PC-3 (cell line): Measurements from ENCODE around the gene OR1D5. TPM values are rescaled to one million over a fixed set of nuclear protein-coding genes. Genes with fewer than 3 reads are reported as not detected.

Experiments used
- ATAC-seq: fragments of 200-7000 bp; cut with Tn5 transposase; 2 replicates; pipeline ENCODE4 v1.9.1; 2020; ENCODE audit warnings: mild to moderate bottlenecking, moderate library complexity
- BruUV-seq: library from RNA; stranded (reverse); fragments of 400-500 nt; replicated peaks from 2 replicates; lab custom pipeline; 2021; lab: Mats Ljungman, UMichigan
- CTCF ChIA-PET: fragments of 300-600 bp; sonication (Branson Sonifier 250); formaldehyde crosslinking; loops from one replicate; lab custom pipeline; 2022; ENCODE audit warnings: antibody characterized with exemption; lab: Charles Lee
- POLR2A ChIA-PET: fragments of 300-600 bp; sonication (Branson Sonifier 250); formaldehyde crosslinking; loops from one replicate; lab custom pipeline; 2022; ENCODE audit warnings: antibody characterized with exemption; ENCODE audit not compliant: unreplicated experiment; lab: Charles Lee
- DNase-seq: peaks from one replicate; pipeline ENCODE4 v3.0.0-alpha.2; 2015
- H2AFZ ChIP-seq: fragments of 300-600 bp; sonication (generic); 2 replicates; pipeline ENCODE4 v1.6.0; 2016; ENCODE audit warnings: antibody characterized with exemption, low read length
- H3F3A ChIP-seq: fragments of 300-600 bp; sonication (generic); one replicate; pipeline ENCODE4 v1.6.0; 2017; ENCODE audit warnings: antibody characterized with exemption, low read length, control low read depth, mild to moderate bottlenecking; ENCODE audit not compliant: unreplicated experiment
- H3K27ac ChIP-seq: fragments of 300-600 bp; sonication (generic); 2 replicates; pipeline ENCODE4 v1.5.1; 2016; ENCODE audit warnings: mild to moderate bottlenecking, low read length
- H3K27me3 ChIP-seq: fragments of 300-600 bp; sonication (generic); 2 replicates; pipeline ENCODE4 v1.6.1; 2016; ENCODE audit warnings: low read length, mixed read lengths
- H3K36me3 ChIP-seq: fragments of 300-600 bp; sonication (generic); 2 replicates; pipeline ENCODE4 v1.6.1; 2016; ENCODE audit warnings: low read depth, mixed run types, low read length, mixed read lengths
- H3K4me1 ChIP-seq: fragments of 300-600 bp; sonication (generic); 2 replicates; pipeline ENCODE4 v1.5.1; 2016; ENCODE audit warnings: low read length; ENCODE audit not compliant: insufficient read depth
- H3K4me2 ChIP-seq: fragments of 300-600 bp; sonication (generic); 2 replicates; pipeline ENCODE4 v1.6.0; 2016; ENCODE audit warnings: low read length
- H3K4me3 ChIP-seq: fragments of 300-600 bp; sonication (generic); 2 replicates; pipeline ENCODE4 v1.5.1; 2016; ENCODE audit warnings: mild to moderate bottlenecking, low read length, mixed read lengths
- H3K79me2 ChIP-seq: fragments of 300-600 bp; sonication (generic); 2 replicates; pipeline ENCODE4 v1.6.1; 2017; ENCODE audit warnings: low read length, mixed read lengths
- H3K9ac ChIP-seq: fragments of 300-600 bp; sonication (generic); 2 replicates; pipeline ENCODE4 v1.6.0; 2016; ENCODE audit warnings: mild to moderate bottlenecking, low read length
- H3K9me2 ChIP-seq: fragments of 300-600 bp; sonication (generic); replicated peaks from 2 replicates; pipeline ENCODE4 v1.6.1; 2016; ENCODE audit warnings: mixed run types, low read length, mixed read lengths
- H3K9me3 ChIP-seq: fragments of 300-600 bp; sonication (generic); 2 replicates; pipeline ENCODE4 v1.6.1; 2016; ENCODE audit warnings: low read length, mixed read lengths
- H4K20me1 ChIP-seq: fragments of 300-600 bp; sonication (generic); 2 replicates; pipeline ENCODE4 v1.6.1; 2016; ENCODE audit warnings: low read length, mixed read lengths
- EZH2 ChIP-seq: fragments of 300-600 bp; sonication (generic); IDR thresholded peaks from one replicate; pipeline ENCODE4 v1.6.1; 2017; ENCODE audit warnings: antibody characterized with exemption, mild to moderate bottlenecking, low read length; ENCODE audit not compliant: unreplicated experiment
- EZH2phosphoT487 ChIP-seq: fragments of 300-600 bp; sonication (generic); IDR thresholded peaks from 2 replicates; pipeline ENCODE4 v1.6.1; 2018; ENCODE audit warnings: mild to moderate bottlenecking, antibody characterized with exemption, low read length, borderline replicate concordance
- intact Hi-C: fragments of 100-400 bp; cut with micrococcal nuclease; formaldehyde crosslinking; loops from 2 replicates; pipeline ENCODE4 v1.9.0; 2023
- total RNA-seq: library from RNA; depleted of rRNA; stranded (reverse); fragments of >200 nt; gene quantifications from 2 replicates; pipeline ENCODE4 v1.2.3, GENCODE V29; 2014
- TF ChIP-seq, protein P1 (sequence below): fragments of 300-600 bp; sonication (generic); conservative IDR thresholded peaks from 2 replicates; pipeline ENCODE4 v1.5.1; 2017; ENCODE audit warnings: antibody characterized with exemption, low read depth, mild to moderate bottlenecking, low read length

Gene OR1D5
- total RNA-seq, 1 experiment from 2014 or later: not detected

DNA sequence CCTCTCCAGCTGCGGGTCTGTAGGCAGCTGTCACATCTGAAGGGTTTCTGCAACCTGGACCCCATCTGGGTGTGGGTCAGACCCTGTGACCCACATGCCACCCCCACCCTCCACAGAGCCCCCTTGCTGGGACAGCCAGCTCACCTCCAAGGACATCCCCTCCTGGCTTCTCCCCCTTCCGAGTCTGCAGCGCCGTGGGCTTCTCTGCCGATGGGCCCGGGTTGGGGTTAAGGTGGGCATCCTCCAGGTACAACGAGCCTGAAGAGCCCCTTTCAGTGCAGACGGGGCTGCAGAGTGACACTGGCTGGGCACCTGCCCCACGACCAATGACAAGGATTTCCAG, 28.9 kb downstream of the OR1D5 start:
- H3K27me3 ChIP-seq: no peaks in the 10 kb centered on the region
- H3K4me3 ChIP-seq: no peak overlapping the region
- H4K20me1 ChIP-seq: no peaks in the 10 kb centered on the region
- ChIA-PET CTCF (no interaction called here), POLR2A (no interaction called here)
- H3K36me3 ChIP-seq: no peaks in the 10 kb centered on the region; the same call in 1 of the 2 replicates
- H3K27ac ChIP-seq: no peak overlapping the region
- no peaks in the 10 kb centered on the region for H3K9me2 ChIP-seq
- peaks cover 6% of the 10 kb centered on the region for H3K4me1 ChIP-seq
- no peak for TF ChIP-seq EZH2
- TF ChIP-seq, protein P1, sequence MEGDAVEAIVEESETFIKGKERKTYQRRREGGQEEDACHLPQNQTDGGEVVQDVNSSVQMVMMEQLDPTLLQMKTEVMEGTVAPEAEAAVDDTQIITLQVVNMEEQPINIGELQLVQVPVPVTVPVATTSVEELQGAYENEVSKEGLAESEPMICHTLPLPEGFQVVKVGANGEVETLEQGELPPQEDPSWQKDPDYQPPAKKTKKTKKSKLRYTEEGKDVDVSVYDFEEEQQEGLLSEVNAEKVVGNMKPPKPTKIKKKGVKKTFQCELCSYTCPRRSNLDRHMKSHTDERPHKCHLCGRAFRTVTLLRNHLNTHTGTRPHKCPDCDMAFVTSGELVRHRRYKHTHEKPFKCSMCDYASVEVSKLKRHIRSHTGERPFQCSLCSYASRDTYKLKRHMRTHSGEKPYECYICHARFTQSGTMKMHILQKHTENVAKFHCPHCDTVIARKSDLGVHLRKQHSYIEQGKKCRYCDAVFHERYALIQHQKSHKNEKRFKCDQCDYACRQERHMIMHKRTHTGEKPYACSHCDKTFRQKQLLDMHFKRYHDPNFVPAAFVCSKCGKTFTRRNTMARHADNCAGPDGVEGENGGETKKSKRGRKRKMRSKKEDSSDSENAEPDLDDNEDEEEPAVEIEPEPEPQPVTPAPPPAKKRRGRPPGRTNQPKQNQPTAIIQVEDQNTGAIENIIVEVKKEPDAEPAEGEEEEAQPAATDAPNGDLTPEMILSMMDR: no peak
- no peak for TF ChIP-seq EZH2phosphoT487
- H3K79me2 ChIP-seq: no peaks in the 10 kb centered on the region
- intact Hi-C loops: no loop called here
- no peak overlapping the region for H3K4me2 ChIP-seq
- ATAC-seq (no peak), DNase-seq (no peak)
- no peak overlapping the region for H2AFZ ChIP-seq
- no peaks in the 10 kb centered on the region for H3F3A ChIP-seq
- H3K9me3 ChIP-seq: no peaks in the 10 kb centered on the region
- no TSS peak for BruUV-seq
- no peak overlapping the region for H3K9ac ChIP-seq

DNA sequence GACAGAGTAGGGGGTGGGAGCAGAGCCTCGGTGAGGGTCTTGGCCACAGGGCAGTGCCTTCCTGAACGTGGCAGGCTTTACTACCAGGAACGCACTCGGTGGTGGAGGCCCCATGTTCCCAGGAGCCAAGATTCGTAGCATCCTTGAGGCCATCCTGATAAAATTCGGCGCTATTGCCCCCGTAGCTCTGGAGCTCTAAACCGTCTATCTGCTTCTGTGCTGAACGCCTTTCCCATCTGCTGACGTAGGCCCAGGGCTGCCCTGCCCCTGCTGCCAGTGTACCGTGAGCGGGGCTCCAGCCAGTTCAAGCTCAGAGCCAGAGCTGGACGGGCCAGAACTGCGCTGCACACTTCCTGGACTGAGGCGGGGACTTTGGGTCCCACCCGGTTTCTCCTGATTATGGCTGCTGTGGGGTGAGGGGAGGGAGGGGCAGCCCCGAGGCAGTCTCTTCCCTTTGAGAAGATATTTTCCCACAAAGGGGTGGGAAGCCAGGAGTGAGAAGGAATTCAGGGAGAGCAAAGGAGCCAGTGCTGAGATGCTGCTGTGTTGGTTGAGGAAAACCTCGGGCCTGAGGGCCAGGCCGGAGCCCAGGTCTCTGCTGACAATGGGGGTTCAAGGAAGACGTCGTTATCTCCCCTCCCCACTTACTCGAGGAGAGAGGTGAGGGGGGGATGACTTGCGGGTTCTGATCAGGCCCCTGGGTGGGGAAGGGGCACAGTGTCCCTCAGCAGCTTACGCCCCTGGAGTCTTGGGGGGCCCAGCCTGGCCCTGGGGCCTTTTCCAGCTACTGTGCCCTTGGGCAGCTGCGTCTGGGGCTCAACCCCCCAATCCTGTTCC, 29.4 kb downstream of the OR1D5 start:
- DNase-seq: no peak
- Histone ChIP-seq H3K4me2 (no peak overlapping the region), H3K27ac (no peak overlapping the region), H2AFZ (no peak overlapping the region), H3K9me2 (no peaks in the 10 kb centered on the region), H3K4me1 (peaks cover 9% of the 10 kb centered on the region), H3K27me3 (no peaks in the 10 kb centered on the region), H3K79me2 (no peaks in the 10 kb centered on the region), H4K20me1 (no peaks in the 10 kb centered on the region), H3F3A (no peaks in the 10 kb centered on the region), H3K9me3 (no peaks in the 10 kb centered on the region), H3K9ac (no peak overlapping the region), H3K4me3 (no peak overlapping the region), H3K36me3 (no peaks in the 10 kb centered on the region; the same call in 1 of the 2 replicates)
- TF ChIP-seq EZH2phosphoT487 (no peak), EZH2 (no peak)
- TF ChIP-seq, protein P1: no peak
- ChIA-PET CTCF (no interaction called here), POLR2A (no interaction called here)
- ATAC-seq: no peak
- BruUV-seq: no TSS peak
- intact Hi-C loops: no loop called here

DNA sequence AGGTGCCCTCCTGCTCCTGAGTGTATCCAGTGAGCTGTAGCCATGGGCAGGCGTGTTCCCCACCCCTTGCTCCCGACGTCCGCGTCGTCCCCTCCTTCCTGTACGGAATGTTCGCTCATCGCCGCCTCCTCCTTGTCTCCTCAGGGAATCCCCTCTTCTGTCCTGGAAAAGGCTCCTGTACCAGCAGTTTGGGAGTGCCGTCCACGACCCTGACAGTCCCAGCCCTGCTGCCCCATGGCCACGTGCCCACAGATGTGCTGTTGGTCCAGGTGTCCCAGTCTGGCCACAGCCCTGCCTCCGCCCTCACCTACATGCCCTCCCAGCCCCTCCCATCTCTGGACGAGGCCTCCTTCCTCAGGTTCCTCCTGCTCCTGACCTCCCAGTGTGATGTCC, 30.2 kb downstream of the OR1D5 start:
- H3K27ac ChIP-seq: no peak overlapping the region

More for the DNA sequence above, 30.2 kb downstream of the OR1D5 start:
- H3K27me3 ChIP-seq: no peaks in the 10 kb centered on the region
- H3K4me2 ChIP-seq: no peak overlapping the region
- no peaks in the 10 kb centered on the region for H3F3A ChIP-seq
- ATAC-seq: no peak
- no TSS peak for BruUV-seq
- TF ChIP-seq EZH2phosphoT487 (no peak), EZH2 (no peak)
- TF ChIP-seq, protein P1: no peak
- H3K4me1 ChIP-seq: peaks cover 9% of the 10 kb centered on the region
- no peaks in the 10 kb centered on the region for H3K9me3 ChIP-seq
- no peak for DNase-seq
- H3K4me3 ChIP-seq: no peak overlapping the region
- no peaks in the 10 kb centered on the region for H4K20me1 ChIP-seq
- H3K9ac ChIP-seq: no peak overlapping the region
- ChIA-PET POLR2A (no interaction called here), CTCF (no interaction called here)
- no peak overlapping the region for H2AFZ ChIP-seq
- no peaks in the 10 kb centered on the region; the same call in 1 of the 2 replicates for H3K36me3 ChIP-seq
- no peaks in the 10 kb centered on the region for H3K79me2 ChIP-seq
- intact Hi-C loops: no loop called here
- no peaks in the 10 kb centered on the region for H3K9me2 ChIP-seq
